ENCODE results near the gene DIP2C.
A peak's percentile ranks its signal among the peaks of the same experiment; 100 is the strongest.
"Not testable (repeated sequence)": the region's sequence is repeated elsewhere in the genome, so short reads cannot be mapped to it uniquely, and the experiment has no call there.

Gene DIP2C

GRCh38 chr10:637771-638195 lies 51.7 kb downstream of the DIP2C start:
- no peak for DNase-seq

GRCh38 chr10:637221-637620 lies 52.2 kb downstream of the DIP2C start:
- no peak for DNase-seq

GRCh38 chr10:636769-637168 lies 52.7 kb downstream of the DIP2C start:
- no peak for DNase-seq

GRCh38 chr10:636016-636730 lies 53.3 kb downstream of the DIP2C start:
- no peak for DNase-seq

GRCh38 chr10:635088-635861 lies 54.2 kb downstream of the DIP2C start:
- no peak for DNase-seq

- no peak for DNase-seq
Observed at GRCh38 chr10:634256-634655, 55.2 kb downstream of the DIP2C start.

- no peak for DNase-seq
Observed at GRCh38 chr10:633279-634245, 55.9 kb downstream of the DIP2C start.

- not testable (repeated sequence) for DNase-seq
Observed at GRCh38 chr10:632807-633177, 56.7 kb downstream of the DIP2C start.

- DNase-seq, result not testable (repeated sequence)
Observed at GRCh38 chr10:632155-632806, 57.2 kb downstream of the DIP2C start.

- DNase-seq, result no peak
Observed at GRCh38 chr10:631266-631665, 58.2 kb downstream of the DIP2C start.

GRCh38 chr10:630581-631073 lies 58.8 kb downstream of the DIP2C start:
- DNase-seq, result no peak

GRCh38 chr10:629186-629998 lies 60.1 kb downstream of the DIP2C start:
- no peak for DNase-seq

- DNase-seq, result no peak
Observed at GRCh38 chr10:628386-629045, 61.0 kb downstream of the DIP2C start.

- DNase-seq, result no peak
Observed at GRCh38 chr10:627032-627992, 62.2 kb downstream of the DIP2C start.

GRCh38 chr10:625751-626711 lies 63.4 kb downstream of the DIP2C start:
- no peak for DNase-seq

GRCh38 chr10:625333-625696 lies 64.2 kb downstream of the DIP2C start:
- no peak for DNase-seq

- DNase-seq, result peak; percentile 81
Observed at GRCh38 chr10:624605-625332, 64.7 kb downstream of the DIP2C start.

GRCh38 chr10:624312-624604 lies 65.2 kb downstream of the DIP2C start:
- DNase-seq, result no peak
